ENCODE data around the gene EPHA7. TPM values are rescaled to one million over a fixed set of nuclear protein-coding genes. Genes with fewer than 3 reads are reported as not detected.

Gene EPHA7
- total RNA-seq, 2 donors from 2014 or later = 2.5 to 5.5 TPM

DNA sequence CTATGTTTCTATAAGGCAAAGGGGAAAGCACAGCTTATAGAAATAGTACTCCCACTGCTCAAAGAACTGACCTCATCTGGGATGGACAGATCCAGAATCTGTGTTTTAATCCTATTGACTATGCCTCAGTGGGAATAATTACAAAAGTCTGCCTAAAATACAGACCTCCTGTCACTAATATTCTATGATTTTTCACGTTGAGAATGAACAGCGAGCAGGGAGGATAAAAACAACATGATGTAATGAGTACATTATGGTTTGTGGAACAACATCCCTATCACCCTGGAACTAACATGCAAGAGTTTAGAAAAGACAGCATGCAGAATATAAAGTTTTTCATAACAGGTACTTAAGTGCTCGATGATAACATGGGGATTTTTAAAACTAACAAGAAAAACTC lies 53.9 kb downstream of the EPHA7 start:
- 94 to 100% methylated on average over 2 to 3 of the region's 3 CpGs for WGBS, 2 experiments (ENCODE audit: insufficient coverage in 1 of 2, insufficient read length in 1 of 2)
- no peak overlapping the region for H3K27ac Mint-ChIP-seq
- no peaks in the 10 kb centered on the region for H3K27me3 Mint-ChIP-seq (ENCODE audit: insufficient read depth)
- no peak for DNase-seq
- no peak overlapping the region for H3K27ac ChIP-seq (ENCODE audit: low read depth, low read length)
- no peaks in the 10 kb centered on the region for H3K4me1 ChIP-seq (ENCODE audit: control insufficient read depth, insufficient read depth, low read length)
- no peak overlapping the region for H3K4me3 ChIP-seq (ENCODE audit: low read length)
- no peaks in the 10 kb centered on the region for H3K36me3 Mint-ChIP-seq (ENCODE audit: low read depth)
- no peaks in the 10 kb centered on the region for H3K36me3 ChIP-seq (ENCODE audit: control insufficient read depth, insufficient read depth, low read length)
- H3K4me1 Mint-ChIP-seq = peaks cover 5% of the 10 kb centered on the region
- H3K27me3 ChIP-seq (ENCODE audit: control insufficient read depth, insufficient read depth, low read length, poor library complexity, severe bottlenecking) = no peaks in the 10 kb centered on the region
- H3K9me3 ChIP-seq (ENCODE audit: control insufficient read depth, low read length) = no peaks in the 10 kb centered on the region
- no peak overlapping the region for H3K9ac ChIP-seq (ENCODE audit: extremely low read depth, low read length, poor library complexity, severe bottlenecking)
- no peaks in the 10 kb centered on the region for H3K9me3 Mint-ChIP-seq
- TF ChIP-seq, protein P1, sequence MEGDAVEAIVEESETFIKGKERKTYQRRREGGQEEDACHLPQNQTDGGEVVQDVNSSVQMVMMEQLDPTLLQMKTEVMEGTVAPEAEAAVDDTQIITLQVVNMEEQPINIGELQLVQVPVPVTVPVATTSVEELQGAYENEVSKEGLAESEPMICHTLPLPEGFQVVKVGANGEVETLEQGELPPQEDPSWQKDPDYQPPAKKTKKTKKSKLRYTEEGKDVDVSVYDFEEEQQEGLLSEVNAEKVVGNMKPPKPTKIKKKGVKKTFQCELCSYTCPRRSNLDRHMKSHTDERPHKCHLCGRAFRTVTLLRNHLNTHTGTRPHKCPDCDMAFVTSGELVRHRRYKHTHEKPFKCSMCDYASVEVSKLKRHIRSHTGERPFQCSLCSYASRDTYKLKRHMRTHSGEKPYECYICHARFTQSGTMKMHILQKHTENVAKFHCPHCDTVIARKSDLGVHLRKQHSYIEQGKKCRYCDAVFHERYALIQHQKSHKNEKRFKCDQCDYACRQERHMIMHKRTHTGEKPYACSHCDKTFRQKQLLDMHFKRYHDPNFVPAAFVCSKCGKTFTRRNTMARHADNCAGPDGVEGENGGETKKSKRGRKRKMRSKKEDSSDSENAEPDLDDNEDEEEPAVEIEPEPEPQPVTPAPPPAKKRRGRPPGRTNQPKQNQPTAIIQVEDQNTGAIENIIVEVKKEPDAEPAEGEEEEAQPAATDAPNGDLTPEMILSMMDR (conservative IDR thresholded peaks at IDR 0.05) = no peak
- no peak overlapping the region for H3K4me3 Mint-ChIP-seq

DNA sequence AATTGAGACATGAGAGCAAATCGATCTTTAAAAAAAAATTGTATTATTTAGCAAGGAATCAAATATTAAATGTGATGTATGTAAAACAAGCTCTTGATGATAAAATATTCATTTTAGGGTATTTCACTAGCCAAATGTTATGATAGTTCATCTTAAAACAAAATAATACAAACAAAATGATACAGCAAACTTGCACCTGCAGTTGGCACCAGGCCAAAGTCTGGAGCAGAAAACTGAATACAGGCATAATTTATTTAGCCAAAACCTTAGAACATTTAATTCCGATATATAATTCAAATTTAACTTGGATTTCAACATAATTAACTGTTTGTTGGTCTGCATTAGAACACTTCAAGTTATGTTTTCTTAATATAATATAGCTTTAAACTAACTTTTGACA lies 60.9 kb downstream of the EPHA7 start:
- Mint-ChIP-seq H3K27me3 (ENCODE audit: insufficient read depth) (no peaks in the 10 kb centered on the region), H3K4me1 (peaks cover 9% of the 10 kb centered on the region), H3K27ac (no peak overlapping the region), H3K9me3 (no peaks in the 10 kb centered on the region), H3K36me3 (ENCODE audit: low read depth) (peaks cover 6% of the 10 kb centered on the region), H3K4me3 (no peak overlapping the region)
- TF ChIP-seq, protein P1 (conservative IDR thresholded peaks at IDR 0.05) = no peak
- no peaks in the 10 kb centered on the region for H3K4me1 ChIP-seq (ENCODE audit: control insufficient read depth, insufficient read depth, low read length)
- H3K9me3 ChIP-seq (ENCODE audit: control insufficient read depth, low read length) = no peaks in the 10 kb centered on the region
- H3K27me3 ChIP-seq (ENCODE audit: control insufficient read depth, insufficient read depth, low read length, poor library complexity, severe bottlenecking) = no peaks in the 10 kb centered on the region
- no peak for DNase-seq
- no peak overlapping the region for H3K27ac ChIP-seq (ENCODE audit: low read depth, low read length)
- H3K9ac ChIP-seq (ENCODE audit: extremely low read depth, low read length, poor library complexity, severe bottlenecking) = no peak overlapping the region
- 97 to 100% methylated on average over 1 to 2 of the region's 2 CpGs for WGBS, 2 experiments (ENCODE audit: insufficient coverage in 1 of 2, insufficient read length in 1 of 2)
- H3K36me3 ChIP-seq (ENCODE audit: control insufficient read depth, insufficient read depth, low read length) = no peaks in the 10 kb centered on the region
- H3K4me3 ChIP-seq (ENCODE audit: low read length) = no peak overlapping the region

DNA sequence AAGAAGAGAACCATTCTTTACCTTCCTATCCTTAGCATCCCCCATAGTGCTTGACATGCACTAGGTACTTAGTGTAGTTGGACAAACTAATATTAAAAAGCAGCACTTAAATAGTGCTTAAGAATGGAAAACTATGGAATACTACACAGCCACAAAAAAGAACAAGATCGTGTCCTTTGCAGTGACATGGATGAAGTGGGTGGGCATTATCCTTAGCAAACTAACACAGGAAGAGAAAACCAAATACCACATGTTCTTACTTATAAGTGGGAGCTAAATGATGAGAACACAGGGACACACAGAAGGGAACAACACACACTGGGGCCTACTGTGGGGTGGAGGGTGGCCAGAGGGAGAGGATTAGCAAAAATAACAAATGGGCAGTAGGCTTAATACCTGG lies 66.8 kb downstream of the EPHA7 start:
- WGBS, 2 experiments (ENCODE audit: insufficient coverage in 1 of 2, insufficient read length in 1 of 2) = no CpG with 5 or more reads among the region's 1 CpG

More for the DNA sequence above, 66.8 kb downstream of the EPHA7 start:
- Mint-ChIP-seq H3K4me1 (peaks cover 4% of the 10 kb centered on the region), H3K4me3 (no peak overlapping the region), H3K27ac (no peak overlapping the region), H3K9me3 (no peaks in the 10 kb centered on the region), H3K27me3 (ENCODE audit: insufficient read depth) (no peaks in the 10 kb centered on the region), H3K36me3 (ENCODE audit: low read depth) (peaks cover 6% of the 10 kb centered on the region)
- Histone ChIP-seq H3K9me3 (ENCODE audit: control insufficient read depth, low read length) (no peaks in the 10 kb centered on the region), H3K36me3 (ENCODE audit: control insufficient read depth, insufficient read depth, low read length) (no peaks in the 10 kb centered on the region), H3K9ac (ENCODE audit: extremely low read depth, low read length, poor library complexity, severe bottlenecking) (no peak overlapping the region), H3K27ac (ENCODE audit: low read depth, low read length) (no peak overlapping the region), H3K27me3 (ENCODE audit: control insufficient read depth, insufficient read depth, low read length, poor library complexity, severe bottlenecking) (no peaks in the 10 kb centered on the region), H3K4me1 (ENCODE audit: control insufficient read depth, insufficient read depth, low read length) (no peaks in the 10 kb centered on the region), H3K4me3 (ENCODE audit: low read length) (no peak overlapping the region)
- TF ChIP-seq, protein P1 (conservative IDR thresholded peaks at IDR 0.05) = no peak
- no peak for DNase-seq
